B cell (primary cell): ENCODE data around the gene SLC2A1.

ENCODE experiments used
- EZH2 ChIP-seq: IDR thresholded peaks from 2 replicates; pipeline ENCODE4 v1.6.1; 2012; ENCODE audit warnings: borderline replicate concordance, low read depth, mild to moderate bottlenecking, moderate library complexity, low read length; ENCODE audit not compliant: insufficient read depth, poor library complexity, severe bottlenecking
- TF ChIP-seq, protein P1 (sequence below): fragments of 200-600 bp; IDR thresholded peaks from one replicate; pipeline ENCODE4 v1.8.0; 2022; ENCODE audit warnings: antibody characterized with exemption, mild to moderate bottlenecking

DNA sequence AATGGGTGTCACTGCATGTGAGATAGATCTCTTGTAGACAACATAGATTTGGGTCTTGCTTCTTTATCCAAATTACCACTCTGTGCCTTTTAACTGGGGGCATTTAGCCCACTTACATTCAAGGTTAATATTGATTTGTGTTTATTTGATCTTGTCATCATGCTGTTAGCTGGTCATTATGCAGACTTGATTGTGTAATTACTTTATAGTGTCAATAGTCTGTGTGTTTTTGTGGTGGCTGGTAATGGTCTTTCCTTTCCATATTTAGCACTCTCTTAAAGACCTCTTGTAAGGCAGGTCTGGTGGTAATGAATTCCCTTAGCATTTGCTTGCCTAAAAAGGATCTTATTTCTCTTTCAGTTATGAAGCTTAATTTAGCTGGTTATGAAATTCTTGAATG is 82.7 kb downstream of the SLC2A1 start:
- TF ChIP-seq, protein P1, sequence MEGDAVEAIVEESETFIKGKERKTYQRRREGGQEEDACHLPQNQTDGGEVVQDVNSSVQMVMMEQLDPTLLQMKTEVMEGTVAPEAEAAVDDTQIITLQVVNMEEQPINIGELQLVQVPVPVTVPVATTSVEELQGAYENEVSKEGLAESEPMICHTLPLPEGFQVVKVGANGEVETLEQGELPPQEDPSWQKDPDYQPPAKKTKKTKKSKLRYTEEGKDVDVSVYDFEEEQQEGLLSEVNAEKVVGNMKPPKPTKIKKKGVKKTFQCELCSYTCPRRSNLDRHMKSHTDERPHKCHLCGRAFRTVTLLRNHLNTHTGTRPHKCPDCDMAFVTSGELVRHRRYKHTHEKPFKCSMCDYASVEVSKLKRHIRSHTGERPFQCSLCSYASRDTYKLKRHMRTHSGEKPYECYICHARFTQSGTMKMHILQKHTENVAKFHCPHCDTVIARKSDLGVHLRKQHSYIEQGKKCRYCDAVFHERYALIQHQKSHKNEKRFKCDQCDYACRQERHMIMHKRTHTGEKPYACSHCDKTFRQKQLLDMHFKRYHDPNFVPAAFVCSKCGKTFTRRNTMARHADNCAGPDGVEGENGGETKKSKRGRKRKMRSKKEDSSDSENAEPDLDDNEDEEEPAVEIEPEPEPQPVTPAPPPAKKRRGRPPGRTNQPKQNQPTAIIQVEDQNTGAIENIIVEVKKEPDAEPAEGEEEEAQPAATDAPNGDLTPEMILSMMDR, result no peak
- no peak for TF ChIP-seq EZH2
